ENCODE measurements around the gene SLCO2B1. TPM values are rescaled to one million over a fixed set of nuclear protein-coding genes. Genes with fewer than 3 reads are reported as not detected.

Gene SLCO2B1
- total RNA-seq, 2 experiments from 2014 or later: not detected

- peaks cover 2% of the 10 kb centered on the region for H3K36me3 Mint-ChIP-seq
- peaks cover 5% of the 10 kb centered on the region for H3K4me1 Mint-ChIP-seq
- peaks cover 33% of the 10 kb centered on the region for H3K27me3 Mint-ChIP-seq
- H3K4me3 Mint-ChIP-seq: no peak overlapping the region
- H3K9me3 Mint-ChIP-seq (ENCODE audit: low read depth): no peaks in the 10 kb centered on the region
- H3K27ac Mint-ChIP-seq: no peak overlapping the region
- CTCF ChIA-PET: interaction anchor here (0.8 to 2.9 kb wide), 6 partner anchors 15 to 89 kb away, joined by 3 to 14 read pairs (median 4); no protein-coding TSS in a partner anchor
- no peak for ATAC-seq
- DNase-seq: no peak
Measured at GRCh38 chr11:75159151-75159953, 8.4 kb downstream of the SLCO2B1 start.

- DNase-seq (no peak), ATAC-seq (no peak)
- H3K27ac Mint-ChIP-seq: no peak overlapping the region
- H3K4me3 Mint-ChIP-seq: no peak overlapping the region
- CTCF ChIA-PET: interaction anchor here (0.8 to 2.9 kb wide), 4 partner anchors 17 to 88 kb away, joined by 3 to 14 read pairs (median 8); no protein-coding TSS in a partner anchor
- H3K36me3 Mint-ChIP-seq: peaks cover 2% of the 10 kb centered on the region
- no peaks in the 10 kb centered on the region for H3K9me3 Mint-ChIP-seq (ENCODE audit: low read depth)
- peaks cover 5% of the 10 kb centered on the region for H3K4me1 Mint-ChIP-seq
- H3K27me3 Mint-ChIP-seq: peaks cover 33% of the 10 kb centered on the region
Measured at GRCh38 chr11:75160220-75160757, 9.4 kb downstream of the SLCO2B1 start.

GRCh38 chr11:75160880-75161279, 10.0 kb downstream of the SLCO2B1 start:
- peaks cover 2% of the 10 kb centered on the region for H3K36me3 Mint-ChIP-seq
- CTCF ChIA-PET: interaction anchor here (1.2 to 2.9 kb wide), 2 partner anchors 21 to 87 kb away, joined by 3 to 14 read pairs; no protein-coding TSS in a partner anchor
- no peaks in the 10 kb centered on the region for H3K9me3 Mint-ChIP-seq (ENCODE audit: low read depth)
- no peak for DNase-seq
- no peak overlapping the region for H3K4me3 Mint-ChIP-seq
- peaks cover 5% of the 10 kb centered on the region for H3K4me1 Mint-ChIP-seq
- no peak for ATAC-seq
- peaks cover 28% of the 10 kb centered on the region for H3K27me3 Mint-ChIP-seq
- no peak overlapping the region for H3K27ac Mint-ChIP-seq

- H3K36me3 Mint-ChIP-seq: peaks cover 2% of the 10 kb centered on the region
- peaks cover 24% of the 10 kb centered on the region for H3K27me3 Mint-ChIP-seq
- no peak for DNase-seq
- peaks cover 5% of the 10 kb centered on the region for H3K4me1 Mint-ChIP-seq
- no peaks in the 10 kb centered on the region for H3K9me3 Mint-ChIP-seq (ENCODE audit: low read depth)
- CTCF ChIA-PET: no interaction called here
- no peak overlapping the region for H3K27ac Mint-ChIP-seq
- no peak overlapping the region for H3K4me3 Mint-ChIP-seq
- ATAC-seq: no peak
Measured at GRCh38 chr11:75161506-75162095, 10.7 kb downstream of the SLCO2B1 start.

GRCh38 chr11:75162954-75163353, 12.0 kb downstream of the SLCO2B1 start:
- ATAC-seq: no peak
- peaks cover 28% of the 10 kb centered on the region for H3K27me3 Mint-ChIP-seq
- DNase-seq: no peak
- no peak overlapping the region for H3K27ac Mint-ChIP-seq
- peaks cover 5% of the 10 kb centered on the region for H3K4me1 Mint-ChIP-seq
- no peaks in the 10 kb centered on the region for H3K9me3 Mint-ChIP-seq (ENCODE audit: low read depth)
- H3K36me3 Mint-ChIP-seq: peaks cover 2% of the 10 kb centered on the region
- H3K4me3 Mint-ChIP-seq: no peak overlapping the region
- CTCF ChIA-PET: interaction anchor here (1.6 to 2.5 kb wide), 2 partner anchors 23 to 25 kb away, joined by 3 to 10 read pairs; no protein-coding TSS in a partner anchor

GRCh38 chr11:75163921-75164849, 13.3 kb downstream of the SLCO2B1 start:
- H3K36me3 Mint-ChIP-seq: peaks cover 2% of the 10 kb centered on the region
- H3K9me3 Mint-ChIP-seq (ENCODE audit: low read depth): no peaks in the 10 kb centered on the region
- peaks cover 5% of the 10 kb centered on the region for H3K4me1 Mint-ChIP-seq
- CTCF ChIA-PET: interaction anchor here (1.6 to 2.5 kb wide), 3 partner anchors 11 to 26 kb away, joined by 3 to 10 read pairs (median 3); no protein-coding TSS in a partner anchor
- no peak for ATAC-seq
- H3K4me3 Mint-ChIP-seq: no peak overlapping the region
- DNase-seq: no peak
- H3K27me3 Mint-ChIP-seq: peaks cover 24% of the 10 kb centered on the region
- H3K27ac Mint-ChIP-seq: no peak overlapping the region

GRCh38 chr11:75165721-75166120, 14.8 kb downstream of the SLCO2B1 start:
- no peak for ATAC-seq
- H3K9me3 Mint-ChIP-seq (ENCODE audit: low read depth): no peaks in the 10 kb centered on the region
- H3K4me1 Mint-ChIP-seq: peaks cover 5% of the 10 kb centered on the region
- H3K4me3 Mint-ChIP-seq: no peak overlapping the region
- H3K27me3 Mint-ChIP-seq: peaks cover 24% of the 10 kb centered on the region
- H3K27ac Mint-ChIP-seq: no peak overlapping the region
- DNase-seq: no peak
- H3K36me3 Mint-ChIP-seq: peaks cover 2% of the 10 kb centered on the region
- CTCF ChIA-PET: interaction anchor here (0.7 kb wide), 1 partner anchor 25 kb away, joined by 3 read pairs; no protein-coding TSS in a partner anchor

- Mint-ChIP-seq H3K27ac (no peak overlapping the region), H3K27me3 (peaks cover 24% of the 10 kb centered on the region), H3K9me3 (ENCODE audit: low read depth) (no peaks in the 10 kb centered on the region), H3K36me3 (no peaks in the 10 kb centered on the region), H3K4me3 (no peak overlapping the region), H3K4me1 (no peaks in the 10 kb centered on the region)
- CTCF ChIA-PET: no interaction called here
- ATAC-seq (no peak), DNase-seq (no peak)
Measured at GRCh38 chr11:75166791-75167190, 15.9 kb downstream of the SLCO2B1 start.

- Mint-ChIP-seq H3K27ac (no peak overlapping the region), H3K4me1 (no peaks in the 10 kb centered on the region), H3K9me3 (ENCODE audit: low read depth) (no peaks in the 10 kb centered on the region), H3K27me3 (peaks cover 21% of the 10 kb centered on the region), H3K36me3 (no peaks in the 10 kb centered on the region), H3K4me3 (no peak overlapping the region)
- no peak for ATAC-seq
- no peak for DNase-seq
- CTCF ChIA-PET: interaction anchor here (0.9 kb wide), 1 partner anchor 37 kb away, joined by 3 read pairs; no protein-coding TSS in a partner anchor
Measured at GRCh38 chr11:75167617-75168016, 16.7 kb downstream of the SLCO2B1 start.

GRCh38 chr11:75169101-75169885, 18.4 kb downstream of the SLCO2B1 start:
- H3K9me3 Mint-ChIP-seq (ENCODE audit: low read depth): no peaks in the 10 kb centered on the region
- no peak overlapping the region for H3K4me3 Mint-ChIP-seq
- ATAC-seq (no peak), DNase-seq (no peak)
- H3K4me1 Mint-ChIP-seq: peaks cover 3% of the 10 kb centered on the region
- H3K27me3 Mint-ChIP-seq: peaks cover 25% of the 10 kb centered on the region
- CTCF ChIA-PET: interaction anchor here (0.8 to 1.2 kb wide), 2 partner anchors 78 to 81 kb away, joined by 3 read pairs; no protein-coding TSS in a partner anchor
- H3K36me3 Mint-ChIP-seq: no peaks in the 10 kb centered on the region
- no peak overlapping the region for H3K27ac Mint-ChIP-seq

- no peak for DNase-seq
- Mint-ChIP-seq H3K27ac (no peak overlapping the region), H3K36me3 (no peaks in the 10 kb centered on the region), H3K4me1 (peaks cover 17% of the 10 kb centered on the region), H3K27me3 (peaks cover 23% of the 10 kb centered on the region), H3K9me3 (ENCODE audit: low read depth) (no peaks in the 10 kb centered on the region), H3K4me3 (no peak overlapping the region)
- CTCF ChIA-PET: interaction anchor here (0.8 to 1.7 kb wide), 4 partner anchors 11 to 77 kb away, joined by 3 to 6 read pairs (median 5); no protein-coding TSS in a partner anchor
- ATAC-seq: no peak
Measured at GRCh38 chr11:75170516-75171201, 19.8 kb downstream of the SLCO2B1 start.

- no peaks in the 10 kb centered on the region for H3K9me3 Mint-ChIP-seq (ENCODE audit: low read depth)
- CTCF ChIA-PET: no interaction called here
- DNase-seq: no peak
- H3K4me1 Mint-ChIP-seq: peaks cover 17% of the 10 kb centered on the region
- peaks cover 23% of the 10 kb centered on the region for H3K27me3 Mint-ChIP-seq
- no peaks in the 10 kb centered on the region for H3K36me3 Mint-ChIP-seq
- no peak overlapping the region for H3K4me3 Mint-ChIP-seq
- ATAC-seq: no peak
- no peak overlapping the region for H3K27ac Mint-ChIP-seq
Measured at GRCh38 chr11:75173336-75173735, 22.4 kb downstream of the SLCO2B1 start.
